SIG-M5 treated with dmso at 0.1 percent for 504 hours (cell line): ENCODE data around the gene ARVCF.

ENCODE experiments used
- DNase-seq: peaks from one replicate; lab custom pipeline; 2025; ENCODE audit not compliant: unreplicated experiment; lab: John Stamatoyannopoulos, UW

The ARVCF gene

GRCh38 chr22:20053407-20054033 lies 36.9 kb upstream of the ARVCF start:
- DNase-seq, result no peak

GRCh38 chr22:20052309-20053259 lies 36.0 kb upstream of the ARVCF start:
- no peak for DNase-seq

- no peak for DNase-seq
Observed at GRCh38 chr22:20051927-20052308, 35.3 kb upstream of the ARVCF start.

- DNase-seq, result no peak
Observed at GRCh38 chr22:20046730-20047129, 30.1 kb upstream of the ARVCF start.

- DNase-seq, result no peak
Observed at GRCh38 chr22:20044495-20045151, 28.0 kb upstream of the ARVCF start.

GRCh38 chr22:20043997-20044342 lies 27.3 kb upstream of the ARVCF start:
- DNase-seq, result no peak

- no peak for DNase-seq
Observed at GRCh38 chr22:20043057-20043996, 26.7 kb upstream of the ARVCF start.

GRCh38 chr22:20040327-20041200 lies 23.9 kb upstream of the ARVCF start:
- no peak for DNase-seq

GRCh38 chr22:20039683-20040325 lies 23.2 kb upstream of the ARVCF start:
- DNase-seq, result no peak

GRCh38 chr22:20038574-20038973 lies 22.0 kb upstream of the ARVCF start:
- DNase-seq, result no peak

GRCh38 chr22:20037419-20037818 lies 20.8 kb upstream of the ARVCF start:
- DNase-seq, result no peak

- no peak for DNase-seq
Observed at GRCh38 chr22:20036535-20037392, 20.1 kb upstream of the ARVCF start.

GRCh38 chr22:20036084-20036482 lies 19.5 kb upstream of the ARVCF start:
- no peak for DNase-seq

GRCh38 chr22:20035375-20036083 lies 18.9 kb upstream of the ARVCF start:
- no peak for DNase-seq

GRCh38 chr22:20034143-20034542 lies 17.5 kb upstream of the ARVCF start:
- DNase-seq, result no peak

GRCh38 chr22:20033045-20033706 lies 16.6 kb upstream of the ARVCF start:
- DNase-seq, result no peak

- no peak for DNase-seq
Observed at GRCh38 chr22:20032407-20032991, 15.9 kb upstream of the ARVCF start.
